ENCODE data around the gene COPG1. TPM values are rescaled to one million over a fixed set of nuclear protein-coding genes. Genes with fewer than 3 reads are reported as not detected.

Gene COPG1
- polyA plus RNA-seq, 1 of the 3 experiments (the other 2 are of a cell fraction), result 114 TPM

DNA sequence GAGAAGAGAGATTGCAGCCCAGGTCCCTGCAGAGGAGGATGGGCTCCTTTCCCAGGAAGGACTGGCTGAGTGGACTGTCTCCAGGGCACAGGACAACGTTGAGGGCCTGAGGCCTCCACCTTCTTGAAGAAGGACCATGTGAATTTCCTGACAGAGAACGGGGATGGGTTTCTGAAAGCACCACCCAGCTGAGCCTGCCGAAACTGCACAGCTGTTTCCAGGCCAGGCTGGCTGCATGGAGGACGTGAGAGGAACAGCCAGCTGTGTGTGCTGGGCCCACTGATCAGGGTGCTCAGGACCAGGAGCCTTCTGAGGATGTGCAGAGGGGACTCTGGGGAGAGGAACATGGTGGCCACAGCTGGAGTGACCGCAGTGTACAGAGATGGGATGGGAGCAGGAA lies 68.4 kb downstream of the COPG1 start:
- WGBS (ENCODE audit: low lambda C conversion rate), result 84% methylated on average over 5 of the region's 5 CpGs
- Histone ChIP-seq H3K9me3 (no peaks in the 10 kb centered on the region), H3K9me2 (no peaks in the 10 kb centered on the region)

DNA sequence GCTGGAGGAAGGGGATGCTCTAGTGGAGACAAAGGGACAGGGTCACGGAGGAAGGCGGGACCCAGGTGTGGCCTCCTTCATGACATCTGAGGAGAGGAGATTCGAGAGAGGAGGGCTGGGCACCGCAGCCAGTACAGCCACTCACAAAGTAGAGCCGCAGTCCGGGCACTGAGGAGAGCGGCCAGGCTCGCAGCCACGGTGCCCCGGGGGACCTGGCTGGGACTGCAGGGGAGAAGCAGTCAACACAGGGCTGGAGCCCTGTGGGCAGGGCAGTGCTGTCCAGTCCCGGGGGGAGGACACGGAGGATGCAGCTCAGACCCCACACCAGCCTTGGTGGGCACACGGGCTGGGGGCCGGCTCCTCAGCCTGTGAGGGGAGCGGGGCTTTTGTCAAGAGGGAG lies 69.5 kb downstream of the COPG1 start:
- Histone ChIP-seq H3F3A (replicated peaks; ENCODE audit: insufficient read depth) (no peaks in the 10 kb centered on the region), H3K4me3 (ENCODE audit: low read depth in 2 of 2, low read length in 1 of 2) (no peak overlapping the region), H3K4me2 (no peak overlapping the region), H2AFZ (ENCODE audit: low read depth) (no peak overlapping the region), H3K79me2 (ENCODE audit: insufficient read depth) (peaks cover 30% of the 10 kb centered on the region), H3K9me2 (no peaks in the 10 kb centered on the region), H3K9ac (no peak overlapping the region), H4K20me1 (ENCODE audit: insufficient read depth) (no peaks in the 10 kb centered on the region), H3K27me3 (ENCODE audit: insufficient read depth) (no peaks in the 10 kb centered on the region), H3K36me3 (replicated peaks in 1 of 2; ENCODE audit: control insufficient read depth in 1 of 2, insufficient read depth in 2 of 2, low read length in 1 of 2) (no peaks in the 10 kb centered on the region), H3K4me1 (ENCODE audit: control insufficient read depth in 1 of 2, insufficient read depth in 2 of 2, low read depth in 1 of 2, low read length in 1 of 2) (peaks cover 0 to 13% of the 10 kb centered on the region in 2 experiments; a peak in 2 of 4 replicates), H3K27ac (ENCODE audit: low read depth in 2 of 2, low read length in 1 of 2) (no peak overlapping the region), H3K9me3 (no peaks in the 10 kb centered on the region)
- 95% methylated on average over 4 of the region's 15 CpGs for WGBS (ENCODE audit: low lambda C conversion rate)
- ChIA-PET POLR2A (no interaction called here), CTCF (interaction anchor here (0.9 kb wide), 1 partner anchor 64 kb away, joined by 5 read pairs; no protein-coding TSS in a partner anchor)
- no peak for TF ChIP-seq FOSL2 (IDR thresholded peaks at IDR 0.05; ENCODE audit: borderline replicate concordance, low read depth)
- TF ChIP-seq YY1 (IDR thresholded peaks at IDR 0.05; ENCODE audit: low read depth), result no peak
- TF ChIP-seq RFX5 (IDR thresholded peaks at IDR 0.05; ENCODE audit: low read length), result no peak
- no peak for TF ChIP-seq TEAD4 (IDR thresholded peaks at IDR 0.05; ENCODE audit: borderline replicate concordance, insufficient read depth)
- TF ChIP-seq GATA2 (CRISPR knock-in tag; IDR thresholded peaks at IDR 0.05), result no peak
- TF ChIP-seq, protein P1, sequence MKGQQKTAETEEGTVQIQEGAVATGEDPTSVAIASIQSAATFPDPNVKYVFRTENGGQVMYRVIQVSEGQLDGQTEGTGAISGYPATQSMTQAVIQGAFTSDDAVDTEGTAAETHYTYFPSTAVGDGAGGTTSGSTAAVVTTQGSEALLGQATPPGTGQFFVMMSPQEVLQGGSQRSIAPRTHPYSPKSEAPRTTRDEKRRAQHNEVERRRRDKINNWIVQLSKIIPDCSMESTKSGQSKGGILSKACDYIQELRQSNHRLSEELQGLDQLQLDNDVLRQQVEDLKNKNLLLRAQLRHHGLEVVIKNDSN (IDR thresholded peaks at IDR 0.05; ENCODE audit: borderline replicate concordance, low read depth), result no peak
- no peak for TF ChIP-seq EZH2phosphoT487 (IDR thresholded peaks at IDR 0.05; ENCODE audit: borderline replicate concordance, low read depth)
- TF ChIP-seq RCOR1 (IDR thresholded peaks at IDR 0.05; ENCODE audit: low read length), result no peak
- no peak for DNase-seq

More for the DNA sequence above, 68.4 kb downstream of the COPG1 start:
- H3K79me2 ChIP-seq (ENCODE audit: insufficient read depth), result peaks cover 30% of the 10 kb centered on the region
- DNase-seq, result no peak
- no peak overlapping the region for H3K4me2 ChIP-seq
- ChIA-PET CTCF (interaction anchor here (0.6 kb wide), 1 partner anchor 11 kb away, joined by 3 read pairs; no protein-coding TSS in a partner anchor), POLR2A (no interaction called here)
- no peak overlapping the region for H3K4me3 ChIP-seq (ENCODE audit: low read depth in 2 of 2, low read length in 1 of 2)
- H3K27me3 ChIP-seq (ENCODE audit: insufficient read depth), result no peaks in the 10 kb centered on the region
- H2AFZ ChIP-seq (ENCODE audit: low read depth), result no peak overlapping the region
- no peak overlapping the region for H3K27ac ChIP-seq (ENCODE audit: low read depth in 2 of 2, low read length in 1 of 2)
- no peaks in the 10 kb centered on the region for H4K20me1 ChIP-seq (ENCODE audit: insufficient read depth)
- H3K9ac ChIP-seq, result no peak overlapping the region
- H3K36me3 ChIP-seq (replicated peaks in 1 of 2; ENCODE audit: control insufficient read depth in 1 of 2, insufficient read depth in 2 of 2, low read length in 1 of 2), result no peaks in the 10 kb centered on the region
- H3K4me1 ChIP-seq (ENCODE audit: control insufficient read depth in 1 of 2, insufficient read depth in 2 of 2, low read depth in 1 of 2, low read length in 1 of 2), result peaks cover 0 to 21% of the 10 kb centered on the region in 2 experiments; a peak in 2 of 4 replicates
- no peaks in the 10 kb centered on the region for H3F3A ChIP-seq (replicated peaks; ENCODE audit: insufficient read depth)
- TF ChIP-seq RFX5 (IDR thresholded peaks at IDR 0.05; ENCODE audit: low read length) (no peak), JUND (IDR thresholded peaks at IDR 0.05) (no peak), POLR2AphosphoS5 (IDR thresholded peaks at IDR 0.05; ENCODE audit: low read depth, low read length) (no peak), RAD21 (IDR thresholded peaks at IDR 0.05; ENCODE audit: low read length) (no peak), NRF1 (IDR thresholded peaks at IDR 0.05; ENCODE audit: low read depth, low read length) (no peak), GATA2 (CRISPR knock-in tag; IDR thresholded peaks at IDR 0.05) (no peak), NFIC (IDR thresholded peaks at IDR 0.05; ENCODE audit: borderline replicate concordance) (no peak)
